NCI-H187 (cell line): ENCODE data around the gene TSFM.
A peak's percentile ranks its signal among the peaks of the same experiment; 100 is the strongest.
"Not testable (repeated sequence)": the region's sequence is repeated elsewhere in the genome, so short reads cannot be mapped to it uniquely, and the experiment has no call there.

Experiments used
- DNase-seq, 2 experiments: peaks; one replicate each; lab custom pipeline; 2025; lab: John Stamatoyannopoulos, UW

Gene TSFM

GRCh38 chr12:57763881-57764661 is 18.5 kb upstream of the TSFM start:
- no peak for DNase-seq

- no peak for DNase-seq
Measured at GRCh38 chr12:57764662-57765002, 18.0 kb upstream of the TSFM start.

- no peak for DNase-seq
Measured at GRCh38 chr12:57765003-57765697, 17.4 kb upstream of the TSFM start.

- DNase-seq: no peak
Measured at GRCh38 chr12:57765698-57766463, 16.7 kb upstream of the TSFM start.

- no peak for DNase-seq
Measured at GRCh38 chr12:57766464-57767304, 15.9 kb upstream of the TSFM start, which contains the start of gene CYP27B1. CYP27B1 (minus strand) TSS chr12:57767078; CDS start chr12:57767041, 37 bp downstream.

- DNase-seq: no peak
Measured at GRCh38 chr12:57767305-57767698, 15.3 kb upstream of the TSFM start.

GRCh38 chr12:57767876-57768275 is 14.7 kb upstream of the TSFM start:
- no peak for DNase-seq

- no peak for DNase-seq
Measured at GRCh38 chr12:57769594-57769993, 13.0 kb upstream of the TSFM start.

GRCh38 chr12:57770734-57771133 is 11.9 kb upstream of the TSFM start:
- no peak for DNase-seq

GRCh38 chr12:57771236-57771872 is 11.2 kb upstream of the TSFM start:
- DNase-seq: peak in 1 of 2 experiments; percentile 86

GRCh38 chr12:57771873-57772428 is 10.6 kb upstream of the TSFM start, which contains the start of gene METTL1:
METTL1 (minus strand) TSS chr12:57772105; CDS start chr12:57772083, 22 bp downstream.
- DNase-seq: peak; percentile 92 to 95

- no peak for DNase-seq
Measured at GRCh38 chr12:57772429-57773322, 9.9 kb upstream of the TSFM start, which contains the start of gene EEF1AKMT3. EEF1AKMT3 (plus strand) TSS chr12:57772614; CDS start chr12:57772725, 111 bp downstream.

- DNase-seq: not testable (repeated sequence)
Measured at GRCh38 chr12:57774634-57775033, 8.0 kb upstream of the TSFM start.

GRCh38 chr12:57775044-57775443 is 7.5 kb upstream of the TSFM start:
- no peak for DNase-seq

- DNase-seq: no peak
Measured at GRCh38 chr12:57775563-57776246, 6.9 kb upstream of the TSFM start.

- no peak for DNase-seq
Measured at GRCh38 chr12:57776247-57776587, 6.4 kb upstream of the TSFM start.

GRCh38 chr12:57777367-57777766 is 5.2 kb upstream of the TSFM start:
- no peak for DNase-seq

- no peak for DNase-seq
Measured at GRCh38 chr12:57777911-57778310, 4.7 kb upstream of the TSFM start.

- no peak for DNase-seq
Measured at GRCh38 chr12:57779736-57780135, 2.9 kb upstream of the TSFM start.
